Measurements from ENCODE around the gene MICAL2.

Gene MICAL2

GRCh38 chr11:12079726-12080556 is 30.4 kb upstream of the MICAL2 start:
- TF ChIP-seq, protein P1, sequence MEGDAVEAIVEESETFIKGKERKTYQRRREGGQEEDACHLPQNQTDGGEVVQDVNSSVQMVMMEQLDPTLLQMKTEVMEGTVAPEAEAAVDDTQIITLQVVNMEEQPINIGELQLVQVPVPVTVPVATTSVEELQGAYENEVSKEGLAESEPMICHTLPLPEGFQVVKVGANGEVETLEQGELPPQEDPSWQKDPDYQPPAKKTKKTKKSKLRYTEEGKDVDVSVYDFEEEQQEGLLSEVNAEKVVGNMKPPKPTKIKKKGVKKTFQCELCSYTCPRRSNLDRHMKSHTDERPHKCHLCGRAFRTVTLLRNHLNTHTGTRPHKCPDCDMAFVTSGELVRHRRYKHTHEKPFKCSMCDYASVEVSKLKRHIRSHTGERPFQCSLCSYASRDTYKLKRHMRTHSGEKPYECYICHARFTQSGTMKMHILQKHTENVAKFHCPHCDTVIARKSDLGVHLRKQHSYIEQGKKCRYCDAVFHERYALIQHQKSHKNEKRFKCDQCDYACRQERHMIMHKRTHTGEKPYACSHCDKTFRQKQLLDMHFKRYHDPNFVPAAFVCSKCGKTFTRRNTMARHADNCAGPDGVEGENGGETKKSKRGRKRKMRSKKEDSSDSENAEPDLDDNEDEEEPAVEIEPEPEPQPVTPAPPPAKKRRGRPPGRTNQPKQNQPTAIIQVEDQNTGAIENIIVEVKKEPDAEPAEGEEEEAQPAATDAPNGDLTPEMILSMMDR (IDR thresholded peaks at IDR 0.05), result no peak
- no peak for TF ChIP-seq ZFX (IDR thresholded peaks at IDR 0.05; ENCODE audit: borderline replicate concordance)
- no peak overlapping the region for H3K27ac ChIP-seq

DNA sequence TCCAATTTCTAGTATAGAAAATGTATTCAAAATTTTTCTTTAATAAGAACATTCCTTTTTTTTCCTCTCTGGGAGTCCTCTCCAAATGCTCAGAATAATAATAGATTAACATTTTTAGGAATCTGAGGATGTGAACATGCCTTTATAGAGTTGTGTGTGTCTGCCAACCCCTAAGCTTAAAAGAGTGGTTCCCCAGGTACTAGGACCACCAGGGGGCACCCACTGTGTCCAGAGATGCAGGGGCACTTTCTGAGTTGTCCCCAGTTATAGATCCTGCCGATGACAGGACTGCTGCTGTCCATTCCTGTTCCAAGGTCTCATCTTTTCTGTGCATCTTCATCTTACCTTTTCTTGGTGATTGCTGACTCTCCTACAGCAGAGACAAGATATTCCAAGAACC is 27.0 kb upstream of the MICAL2 start:
- TF ChIP-seq, protein P1 (IDR thresholded peaks at IDR 0.05), result peak; percentile 4; the same call in 1 of the 2 replicates
- no peak for TF ChIP-seq ZFX (IDR thresholded peaks at IDR 0.05; ENCODE audit: borderline replicate concordance)
- H3K27ac ChIP-seq, result no peak overlapping the region

DNA sequence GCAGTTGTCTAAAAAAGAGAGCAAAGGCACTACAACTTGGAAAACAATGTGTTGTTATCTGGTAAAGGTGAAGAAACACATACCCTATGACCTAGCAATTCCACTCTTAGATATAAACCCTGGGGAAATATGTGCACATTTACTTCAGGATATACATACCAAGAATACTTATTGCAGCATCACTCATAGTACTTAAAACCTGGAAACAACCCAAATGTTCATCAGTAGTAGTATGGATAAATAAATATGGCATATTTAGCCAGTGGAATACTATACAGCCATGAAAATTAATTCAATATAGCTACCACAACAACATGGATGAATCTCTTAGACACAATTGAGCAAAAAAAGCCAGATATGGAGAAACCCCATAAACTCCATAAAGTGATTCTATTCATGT is 26.1 kb upstream of the MICAL2 start:
- H3K27ac ChIP-seq, result no peak overlapping the region
- no peak for TF ChIP-seq ZFX (IDR thresholded peaks at IDR 0.05; ENCODE audit: borderline replicate concordance)
- TF ChIP-seq, protein P1 (IDR thresholded peaks at IDR 0.05), result no peak

GRCh38 chr11:12085371-12086251 is 24.8 kb upstream of the MICAL2 start:
- no peak overlapping the region for H3K27ac ChIP-seq
- TF ChIP-seq ZFX (IDR thresholded peaks at IDR 0.05; ENCODE audit: borderline replicate concordance), result no peak
- TF ChIP-seq, protein P1 (IDR thresholded peaks at IDR 0.05), result no peak

DNA sequence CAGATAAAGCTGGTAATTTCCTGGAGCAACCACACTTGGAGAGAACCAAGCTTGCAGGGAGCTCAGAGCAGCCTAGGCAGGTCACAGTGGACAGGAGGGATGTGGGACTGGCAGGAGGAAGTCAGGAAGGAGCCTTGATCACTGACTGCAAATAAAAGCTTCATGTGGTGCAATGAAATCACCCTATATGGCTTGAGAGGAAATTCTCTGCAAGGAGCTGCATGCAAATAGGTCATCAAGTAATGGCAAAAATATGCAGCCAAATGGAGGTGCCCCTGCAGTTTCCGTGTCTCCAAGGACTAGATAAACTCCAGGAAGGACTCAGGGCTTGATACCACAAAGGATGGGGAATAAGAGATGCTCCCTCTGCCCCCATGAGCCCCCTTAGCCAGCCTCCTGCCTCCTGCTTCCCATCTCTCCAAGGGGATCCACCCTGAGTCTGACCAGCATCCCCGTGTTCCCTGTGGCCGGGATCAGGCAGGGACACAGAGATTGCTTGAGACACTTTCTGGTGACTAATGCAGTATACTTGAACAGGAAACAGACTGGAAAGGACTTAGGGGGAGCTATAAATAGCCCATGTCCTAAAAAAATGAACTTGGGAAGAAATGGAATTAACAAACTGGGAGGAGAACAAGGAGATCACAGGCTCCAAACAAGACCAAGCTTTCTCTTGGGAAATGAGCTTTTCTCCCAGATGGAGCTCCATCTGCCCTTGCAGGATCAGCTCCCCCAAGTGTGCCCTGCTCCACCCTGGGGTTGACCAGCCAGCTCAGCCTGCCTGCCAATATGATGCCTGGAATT is 23.9 kb upstream of the MICAL2 start:
- TF ChIP-seq, protein P1 (IDR thresholded peaks at IDR 0.05), result no peak
- TF ChIP-seq ZFX (IDR thresholded peaks at IDR 0.05; ENCODE audit: borderline replicate concordance), result no peak
- no peak overlapping the region for H3K27ac ChIP-seq

DNA sequence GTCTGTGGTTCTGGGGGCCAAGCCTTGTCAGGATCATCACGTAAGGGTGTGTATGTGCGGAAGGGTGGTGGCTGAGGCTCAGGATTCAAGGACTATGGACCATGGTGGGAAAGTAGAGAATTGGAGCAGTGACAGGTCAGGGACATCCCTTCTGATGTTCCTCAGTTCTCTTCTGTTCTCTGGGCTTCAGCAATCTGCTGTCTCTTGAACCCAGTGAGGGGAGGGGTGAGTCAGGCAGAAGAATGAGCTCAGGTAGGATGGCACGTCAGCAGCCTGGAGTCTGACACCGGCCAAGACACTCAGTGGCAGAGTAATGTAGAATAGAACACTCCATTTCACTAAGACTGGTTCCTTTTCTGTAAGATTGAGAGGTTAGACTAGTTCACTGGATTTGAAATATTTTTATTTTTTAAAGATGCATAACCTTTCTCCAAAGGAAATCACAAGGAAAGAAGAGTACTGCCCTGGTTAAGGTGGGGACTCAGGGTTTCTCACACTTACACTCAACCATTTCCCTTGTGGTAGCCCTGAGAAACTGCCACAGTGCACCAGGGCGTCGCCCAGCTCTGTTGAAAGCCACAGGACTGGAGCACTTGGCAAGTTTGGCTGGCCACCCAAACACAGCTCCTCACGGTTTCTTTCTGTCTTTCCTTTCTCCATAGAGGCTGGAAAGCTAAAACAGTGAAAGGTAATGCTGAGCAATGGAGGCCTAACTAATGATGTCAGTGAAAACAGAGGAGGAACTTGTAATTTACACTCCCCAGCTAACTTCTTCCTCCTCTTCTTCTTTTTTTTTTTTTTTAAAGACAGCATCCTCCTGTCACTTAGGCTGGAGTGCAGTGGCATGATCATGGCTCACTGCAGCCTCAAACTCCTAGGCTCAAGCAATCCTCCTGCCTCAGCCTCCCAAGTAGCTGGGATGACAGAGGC is 23.1 kb upstream of the MICAL2 start:
- H3K27ac ChIP-seq, result no peak overlapping the region
- no peak for TF ChIP-seq ZFX (IDR thresholded peaks at IDR 0.05; ENCODE audit: borderline replicate concordance)
- TF ChIP-seq, protein P1 (IDR thresholded peaks at IDR 0.05), result no peak

All from 22Rv1 (cell line).